Measurements from ENCODE around the gene OR2Z1.
A peak's percentile ranks its signal among the peaks of the same experiment; 100 is the strongest.
"Not testable (repeated sequence)": the region's sequence is repeated elsewhere in the genome, so short reads cannot be mapped to it uniquely, and the experiment has no call there.

OR2Z1 gene

DNA sequence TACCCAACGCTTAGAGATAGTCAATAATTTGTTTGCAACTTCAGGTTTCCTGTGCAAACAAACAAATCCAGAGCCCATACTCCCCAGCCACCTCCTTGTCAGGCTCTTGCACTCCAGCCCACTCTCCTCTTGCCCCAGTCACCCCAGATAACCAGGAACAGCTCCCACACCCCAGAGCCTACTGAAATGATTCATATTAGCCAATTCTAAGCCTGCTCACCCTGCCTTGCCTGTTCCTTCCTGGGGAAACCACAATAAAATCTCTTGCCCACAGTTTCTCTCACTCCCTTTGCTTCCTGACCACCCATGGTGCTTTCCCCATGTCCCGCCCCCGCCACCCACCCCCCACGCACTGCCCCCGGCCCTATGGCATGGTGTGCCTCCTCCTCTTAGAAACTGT lies 19.1 kb upstream of the OR2Z1 start:
- peak in 1 of 2 donors; percentile 18 for DNase-seq (ENCODE audit: low read depth in 1 of 2, low spot score in 1 of 2)

DNA sequence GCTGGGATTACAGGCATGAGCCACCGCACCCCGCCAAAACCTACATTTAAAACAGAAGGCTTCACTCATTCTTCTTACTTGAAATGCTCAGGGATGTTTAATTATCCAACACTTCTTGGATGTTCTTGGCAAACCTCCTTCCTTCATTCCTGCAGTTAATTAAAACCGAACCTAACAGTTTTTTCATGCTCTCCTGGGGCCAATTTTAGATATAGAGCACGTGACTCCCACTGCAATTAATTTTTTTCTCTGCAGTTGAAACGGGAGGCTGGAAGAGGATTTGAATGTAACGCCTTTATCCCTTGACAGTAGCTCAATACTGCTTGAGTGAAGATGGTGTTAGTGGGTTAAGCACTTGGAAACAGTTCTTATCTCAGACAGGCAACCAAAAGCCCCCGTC lies 18.2 kb upstream of the OR2Z1 start:
- no peak for DNase-seq (ENCODE audit: low read depth in 1 of 2, low spot score in 1 of 2)

DNA sequence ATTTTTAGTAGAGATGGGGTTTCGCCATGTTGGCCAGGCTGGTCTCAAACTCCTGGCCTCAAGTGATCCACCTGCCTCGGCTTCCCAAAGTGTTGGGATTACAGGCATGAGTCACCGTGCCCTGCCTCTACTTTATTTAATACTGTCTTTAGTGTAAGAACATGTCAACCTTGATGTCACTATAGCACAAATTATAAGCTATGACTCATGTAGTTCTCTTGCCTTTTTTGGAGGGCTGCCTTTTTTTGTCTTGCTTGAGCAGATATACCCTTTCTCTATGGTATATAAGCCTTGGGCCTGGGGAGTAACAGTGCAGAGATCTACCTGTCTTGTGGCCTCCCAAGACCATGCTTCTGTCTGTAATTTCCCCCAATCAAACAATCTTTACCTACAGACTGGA lies 16.1 kb upstream of the OR2Z1 start:
- not testable (repeated sequence) for DNase-seq (ENCODE audit: low read depth in 1 of 2, low spot score in 1 of 2)

DNA sequence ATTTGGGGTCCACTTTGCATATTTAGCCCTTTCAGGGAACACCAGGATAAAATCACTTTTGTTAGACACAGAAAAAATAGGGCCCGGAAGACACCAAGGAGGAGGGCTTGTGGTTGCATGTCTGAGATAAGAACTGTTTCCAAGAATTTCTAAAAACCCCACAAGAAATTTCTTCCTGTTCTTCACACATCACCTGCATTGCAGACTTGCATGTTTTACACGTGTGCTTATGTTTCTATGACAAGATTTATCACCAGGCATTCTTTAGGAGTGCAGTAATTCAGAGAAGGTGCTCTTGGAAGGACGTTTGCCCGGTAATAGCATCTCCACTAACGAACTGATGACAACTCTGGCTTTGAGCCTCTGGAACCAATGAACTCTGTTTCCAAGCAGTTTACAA lies 15.7 kb upstream of the OR2Z1 start:
- no peak for DNase-seq (ENCODE audit: low read depth in 1 of 2, low spot score in 1 of 2)

DNA sequence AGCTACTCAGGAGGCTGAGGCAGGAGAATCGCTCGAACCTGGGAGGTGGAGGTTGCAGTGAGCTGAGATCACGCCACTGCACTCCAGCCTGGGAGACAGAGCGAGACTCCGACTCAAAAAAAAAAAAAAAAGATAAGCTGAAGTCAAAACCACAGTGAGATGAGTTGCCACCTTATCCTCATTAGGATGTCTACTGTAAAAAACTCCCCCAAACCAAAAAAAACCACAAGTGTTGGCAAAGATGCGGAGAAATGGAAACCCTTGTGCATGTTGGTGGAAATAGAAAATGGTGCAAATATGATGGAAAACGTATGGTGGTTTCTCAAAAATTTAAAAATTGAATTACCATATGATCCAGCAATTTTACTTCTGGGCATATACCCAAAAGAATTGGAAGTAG lies 11.1 kb upstream of the OR2Z1 start:
- not testable (repeated sequence) for DNase-seq (ENCODE audit: low read depth in 1 of 2, low spot score in 1 of 2)

DNA sequence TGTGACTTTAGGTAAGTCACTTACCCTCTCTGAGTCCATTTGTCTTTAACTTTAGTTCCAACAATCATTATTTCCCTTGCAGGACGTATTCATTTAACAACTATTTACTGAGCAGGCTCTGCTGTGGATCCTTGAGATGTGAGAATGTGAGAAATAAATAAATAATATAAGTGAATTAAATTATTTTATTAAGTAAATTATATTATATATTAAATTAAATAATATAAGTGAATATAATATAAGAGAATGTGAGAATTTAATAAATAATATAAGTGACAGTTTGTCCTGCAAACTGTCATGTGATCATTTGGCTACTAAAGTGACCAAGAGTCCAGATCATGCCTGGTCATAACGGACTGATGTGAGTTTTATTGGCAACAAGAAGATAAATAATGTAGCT lies 598 bp downstream of the OR2Z1 start:
- DNase-seq (ENCODE audit: low read depth in 1 of 2, low spot score in 1 of 2), result no peak

DNA sequence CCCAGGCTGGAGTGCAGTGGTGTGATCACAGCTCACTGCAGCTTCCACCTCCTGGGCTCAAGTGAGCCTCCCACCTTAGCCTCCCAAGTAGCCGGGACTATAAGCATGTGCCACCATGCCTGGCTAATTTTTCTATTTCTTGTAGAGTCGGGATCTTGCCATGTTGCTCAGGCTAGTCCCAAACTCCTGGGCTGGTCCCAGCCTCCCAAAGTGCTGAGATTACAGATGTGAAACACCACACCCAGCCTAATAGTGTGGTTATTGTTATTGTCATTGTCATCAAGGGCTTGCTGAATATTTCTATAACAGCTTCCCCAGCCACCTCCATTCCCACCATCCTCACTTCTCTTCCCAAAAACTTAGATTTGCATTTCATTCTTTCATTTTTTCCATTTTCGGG lies 2.8 kb downstream of the OR2Z1 start:
- no peak for DNase-seq (ENCODE audit: low read depth in 1 of 2, low spot score in 1 of 2)

DNA sequence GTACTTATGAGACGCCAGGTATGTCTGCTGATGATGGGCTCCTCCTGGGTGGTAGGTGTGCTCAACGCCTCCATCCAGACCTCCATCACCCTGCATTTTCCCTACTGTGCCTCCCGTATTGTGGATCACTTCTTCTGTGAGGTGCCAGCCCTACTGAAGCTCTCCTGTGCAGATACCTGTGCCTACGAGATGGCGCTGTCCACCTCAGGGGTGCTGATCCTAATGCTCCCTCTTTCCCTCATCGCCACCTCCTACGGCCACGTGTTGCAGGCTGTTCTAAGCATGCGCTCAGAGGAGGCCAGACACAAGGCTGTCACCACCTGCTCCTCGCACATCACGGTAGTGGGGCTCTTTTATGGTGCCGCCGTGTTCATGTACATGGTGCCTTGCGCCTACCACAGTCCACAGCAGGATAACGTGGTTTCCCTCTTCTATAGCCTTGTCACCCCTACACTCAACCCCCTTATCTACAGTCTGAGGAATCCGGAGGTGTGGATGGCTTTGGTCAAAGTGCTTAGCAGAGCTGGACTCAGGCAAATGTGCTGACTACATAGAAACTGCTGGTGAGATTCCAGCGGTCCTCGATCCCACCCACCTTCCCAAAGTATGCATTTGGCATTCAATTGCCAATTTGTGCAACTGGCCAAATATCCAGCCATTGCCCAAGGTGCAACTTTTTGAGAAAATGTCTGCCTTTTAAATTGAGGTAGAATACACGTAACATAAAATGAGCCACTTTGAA lies 10.2 kb downstream of the OR2Z1 start:
- no peak for DNase-seq (ENCODE audit: low read depth in 1 of 2, low spot score in 1 of 2)

DNA sequence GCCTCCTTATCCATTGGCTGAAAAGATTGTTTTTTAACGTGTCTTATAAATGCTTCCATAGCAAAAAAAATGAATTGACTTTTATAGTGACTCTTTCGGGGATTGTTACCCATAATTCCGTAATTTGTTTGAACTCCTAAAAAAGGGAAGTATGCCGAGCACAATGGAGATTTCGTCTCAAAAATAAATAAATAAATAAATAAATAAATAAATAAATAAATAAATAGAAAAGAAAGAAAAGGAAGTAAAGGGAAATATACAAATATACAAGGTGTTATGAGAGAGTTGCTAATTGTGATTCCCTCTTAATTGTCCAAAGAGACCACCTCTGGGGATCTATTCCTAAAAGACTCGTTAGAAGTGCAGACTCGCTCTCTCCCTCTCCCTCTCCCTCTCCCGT lies 16.9 kb downstream of the OR2Z1 start:
- no peak for DNase-seq (ENCODE audit: low read depth in 1 of 2, low spot score in 1 of 2)

DNA sequence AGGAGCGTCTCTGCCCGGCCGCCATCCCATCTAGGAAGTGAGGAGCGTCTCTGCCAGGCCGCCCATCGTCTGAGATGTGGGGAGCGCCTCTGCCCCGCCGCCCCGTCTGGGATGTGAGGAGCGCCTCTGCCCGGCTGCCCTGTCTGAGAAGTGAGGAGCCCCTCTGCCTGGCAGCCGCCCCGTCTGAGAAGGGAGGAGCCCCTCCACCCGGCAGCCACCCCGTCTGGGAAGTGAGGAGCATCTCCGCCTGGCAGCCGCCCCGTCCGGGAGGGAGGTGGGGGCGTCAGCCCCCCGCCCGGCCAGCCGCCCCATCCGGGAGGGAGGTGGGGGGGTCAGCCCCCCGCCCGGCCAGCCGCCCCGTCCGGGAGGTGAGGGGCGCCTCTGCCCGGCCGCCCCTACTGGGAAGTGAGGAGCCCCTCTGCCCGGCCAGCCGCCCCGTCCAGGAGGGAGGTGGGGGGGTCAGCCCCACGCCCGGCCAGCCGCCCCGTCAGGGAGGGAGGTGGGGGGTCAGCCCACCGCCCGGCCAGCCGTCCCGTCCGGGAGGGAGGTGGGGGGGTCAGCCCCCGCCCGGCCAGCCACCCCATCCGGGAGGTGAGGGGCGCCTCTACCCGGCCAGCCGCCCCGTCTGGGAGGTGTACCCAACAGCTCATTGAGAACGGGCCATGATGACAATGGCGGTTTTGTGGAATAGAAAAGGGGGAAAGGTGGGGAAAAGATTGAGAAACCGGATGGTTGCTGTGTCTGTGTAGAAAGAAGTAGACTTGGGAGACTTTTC lies 18.0 kb downstream of the OR2Z1 start:
- DNase-seq (ENCODE audit: low read depth in 1 of 2, low spot score in 1 of 2), result not testable (repeated sequence)

DNA sequence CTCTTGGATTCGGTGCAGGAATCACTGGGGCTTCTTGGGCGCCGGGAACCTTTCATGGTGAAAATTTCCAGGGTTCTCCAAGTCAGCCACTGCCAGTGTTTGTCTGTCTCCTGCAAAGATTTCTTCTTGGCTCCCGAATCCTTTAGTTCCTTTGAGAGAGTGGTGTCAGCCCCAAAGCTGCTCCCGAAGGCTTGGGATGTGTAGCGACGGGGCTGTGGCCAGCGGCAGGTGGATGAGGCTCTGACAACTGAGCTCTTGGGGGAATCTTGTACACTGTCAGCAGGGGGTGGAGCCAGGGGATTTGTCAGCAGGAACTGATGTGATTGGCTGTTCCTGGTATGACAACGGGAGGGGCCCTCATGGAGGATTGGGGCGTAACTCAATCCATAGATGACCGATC lies 45.8 kb downstream of the OR2Z1 start:
- DNase-seq (ENCODE audit: low read depth in 1 of 2, low spot score in 1 of 2), result not testable (repeated sequence)

DNA sequence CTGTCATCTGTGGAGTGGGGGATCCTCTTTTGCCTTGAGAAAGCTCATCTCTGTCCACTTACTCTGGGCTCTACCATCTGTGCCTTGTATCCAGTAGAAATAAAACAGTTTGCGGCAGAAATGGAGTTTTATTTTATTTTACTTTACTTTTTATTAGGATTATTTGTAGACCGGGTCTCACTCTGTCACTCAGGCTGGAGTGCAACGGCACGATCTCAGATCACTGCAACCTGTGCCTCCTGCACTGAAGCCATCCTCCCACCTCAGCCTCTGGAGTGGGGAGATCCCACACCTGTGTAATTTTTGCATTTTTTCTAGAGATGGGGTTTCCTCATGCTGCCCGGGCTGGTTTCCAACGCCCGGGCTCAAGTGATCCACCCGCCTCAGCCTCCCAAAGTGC lies 47.8 kb downstream of the OR2Z1 start:
- DNase-seq (ENCODE audit: low read depth in 1 of 2, low spot score in 1 of 2), result not testable (repeated sequence)

DNA sequence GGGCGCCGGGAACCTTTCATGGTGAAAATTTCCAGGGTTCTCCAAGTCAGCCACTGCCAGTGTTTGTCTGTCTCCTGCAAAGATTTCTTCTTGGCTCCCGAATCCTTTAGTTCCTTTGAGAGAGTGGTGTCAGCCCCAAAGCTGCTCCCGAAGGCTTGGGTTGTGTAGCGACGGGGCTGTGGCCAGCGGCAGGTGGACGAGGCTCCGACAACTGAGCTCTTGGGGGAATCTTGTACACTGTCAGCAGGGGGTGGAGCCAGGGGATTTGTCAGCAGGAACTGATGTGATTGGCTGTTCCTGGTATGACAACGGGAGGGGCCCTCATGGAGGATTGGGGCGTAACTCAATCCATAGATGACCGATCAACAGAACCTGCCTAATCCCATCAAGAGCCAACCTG lies 52.2 kb downstream of the OR2Z1 start:
- not testable (repeated sequence) for DNase-seq (ENCODE audit: low read depth in 1 of 2, low spot score in 1 of 2)

Data from activated CD4-positive, alpha-beta T cell treated with anti-CD3 and anti-CD28 coated beads, Interleukin-2, amount 50 U/mL, for 24 hours (primary cell).